GM18520 (cell line): ENCODE data around the gene PON2.
A peak's percentile ranks its signal among the peaks of the same experiment; 100 is the strongest.
"Not testable (repeated sequence)": the region's sequence is repeated elsewhere in the genome, so short reads cannot be mapped to it uniquely, and the experiment has no call there.

Source experiments
- ATAC-seq: cut with Tn5 transposase; IDR thresholded peaks from one replicate; pipeline ENCODE4 v1.9.1; 2021; ENCODE audit not compliant: unreplicated experiment

Gene PON2

GRCh38 chr7:95434557-95435421, at the start of gene PON2:
PON2 (minus strand) TSS chr7:95435028; CDS start chr7:95434951, 77 bp downstream.
- ATAC-seq: peak; percentile 92

- ATAC-seq: no peak
These were observed 47.6 kb upstream of the PON2 start for GRCh38 chr7:95482424-95482823.

GRCh38 chr7:95481271-95482165, 46.7 kb upstream of the PON2 start:
- ATAC-seq: no peak

GRCh38 chr7:95479992-95480624, 45.3 kb upstream of the PON2 start:
- ATAC-seq: no peak

GRCh38 chr7:95478272-95479037, 43.6 kb upstream of the PON2 start:
- ATAC-seq: no peak

GRCh38 chr7:95476904-95477594, 42.2 kb upstream of the PON2 start:
- peak; percentile 43 for ATAC-seq

- no peak for ATAC-seq
These were observed 41.4 kb upstream of the PON2 start for GRCh38 chr7:95476072-95476847.

GRCh38 chr7:95473276-95473985, 38.6 kb upstream of the PON2 start:
- ATAC-seq: no peak

GRCh38 chr7:95472581-95473161, 37.8 kb upstream of the PON2 start:
- ATAC-seq: no peak

- no peak for ATAC-seq
These were observed 36.2 kb upstream of the PON2 start for GRCh38 chr7:95471071-95471470.

GRCh38 chr7:95470452-95470851, 35.6 kb upstream of the PON2 start:
- peak; percentile 79 for ATAC-seq

- no peak for ATAC-seq
These were observed 35.0 kb upstream of the PON2 start for GRCh38 chr7:95469848-95470247.

GRCh38 chr7:95469187-95469586, 34.4 kb upstream of the PON2 start:
- ATAC-seq: no peak

- ATAC-seq: no peak
These were observed 33.2 kb upstream of the PON2 start for GRCh38 chr7:95467912-95468607.

- not testable (repeated sequence) for ATAC-seq
These were observed 25.8 kb upstream of the PON2 start for GRCh38 chr7:95460653-95461052.

GRCh38 chr7:95457947-95458346, 23.1 kb upstream of the PON2 start:
- no peak for ATAC-seq

GRCh38 chr7:95454438-95455045, 19.7 kb upstream of the PON2 start:
- peak; percentile 58 for ATAC-seq
